ENCODE data around the gene APRT. TPM values are rescaled to one million over a fixed set of nuclear protein-coding genes. Genes with fewer than 3 reads are reported as not detected.

APRT gene
- total and polyA plus RNA-seq, 2 of the 8 experiments (the other 6 are each of a cell fraction or from before 2014, with no cell fraction given), result 221 to 267 TPM

- peaks cover 30 to 47% (median 40%) of the 10 kb centered on the region in 4 experiments for H3K36me3 ChIP-seq (ENCODE audit: control insufficient read depth in 2 of 4, insufficient read depth in 4 of 4, low read length in 3 of 4)
- DNase-seq (ENCODE audit: low read depth in 1 of 2, low spot score in 2 of 2) (no peak), FAIRE-seq (no peak)
- POLR2A ChIA-PET (ENCODE audit: partially characterized antibody), result interaction anchor here (0.7 to 1.5 kb wide), 7 partner anchors 15 to 69 kb away, joined by 3 to 5 read pairs (median 3); no protein-coding TSS in a partner anchor
- TF ChIP-seq E2F6 (IDR thresholded peaks at IDR 0.05) (no peak), SIN3A (conservative IDR thresholded peaks at IDR 0.05 in 1 of 2, IDR thresholded peaks at IDR 0.05 in 1 of 2; ENCODE audit: low read depth in 1 of 2, low read length in 2 of 2) (peak in 1 of 2 experiments; percentile 7; a peak in 1 of 4 replicates), POLR2A (IDR thresholded peaks at IDR 0.05; ENCODE audit: control extremely low read depth in 1 of 2, low read depth in 2 of 2, low read length in 2 of 2) (peak in 1 of 2 experiments; percentile 61; a peak in 1 of 3 replicates), POLR2AphosphoS5 (IDR thresholded peaks at IDR 0.05; ENCODE audit: low read depth, low read length) (peak; percentile 43; the same call in 1 of the 2 replicates)
- H3K4me1 ChIP-seq (replicated peaks in 1 of 4; ENCODE audit: control insufficient read depth in 3 of 4, insufficient read depth in 4 of 4, low read length in 3 of 4), result peaks cover 0 to 12% (median 9%) of the 10 kb centered on the region in 4 experiments; a peak in 5 of 7 replicates
- H3K27me3 ChIP-seq (replicated peaks in 1 of 4; ENCODE audit: control insufficient read depth in 3 of 4, extremely low read depth in 1 of 4, insufficient read depth in 3 of 4, low read length in 3 of 4), result no peaks in the 10 kb centered on the region
- H3K56ac ChIP-seq (replicated peaks; ENCODE audit: insufficient read length, low read depth, low read length), result no peak overlapping the region
- H4K20me1 ChIP-seq (replicated peaks in 1 of 2; ENCODE audit: control insufficient read depth in 1 of 2, insufficient read depth in 2 of 2, low read length in 2 of 2), result peaks cover 21 to 32% of the 10 kb centered on the region in 2 experiments
- H3K9ac ChIP-seq (replicated peaks in 1 of 4; ENCODE audit: extremely low read depth in 1 of 4, low read depth in 3 of 4, low read length in 3 of 4), result peak overlapping the region; percentile 66 to 88 (median 80)
- no peak overlapping the region for H3K23ac ChIP-seq (ENCODE audit: insufficient read length)
- H4K91ac ChIP-seq (replicated peaks; ENCODE audit: insufficient read length, low read length), result peak overlapping the region; percentile 73
- CTCF ChIA-PET (ENCODE audit: partially characterized antibody), result interaction anchor here (1.5 to 1.8 kb wide), 2 partner anchors 9 to 12 kb away, joined by 3 to 6 read pairs; no protein-coding TSS in a partner anchor
- no peak overlapping the region; the same call in 1 of the 2 replicates for H4K8ac ChIP-seq (ENCODE audit: extremely low read depth, insufficient read depth, low read length)
- H3K27ac ChIP-seq (ENCODE audit: low read depth, low read length), result peak overlapping the region; percentile 63; the same call in 1 of the 2 replicates
- no peak overlapping the region for H2BK15ac ChIP-seq (ENCODE audit: low read length)
- H4K5ac ChIP-seq (ENCODE audit: insufficient read length, low read depth, low read length), result no peak overlapping the region
- H3K23me2 ChIP-seq (ENCODE audit: low read depth, low read length), result peaks cover 7% of the 10 kb centered on the region; the same call in 1 of the 2 replicates
- H3K4ac ChIP-seq (replicated peaks; ENCODE audit: insufficient read length, low read depth, low read length), result no peak overlapping the region
- no peak overlapping the region for H3K14ac ChIP-seq (ENCODE audit: insufficient read length)
- H2AK5ac ChIP-seq (ENCODE audit: low read depth, low read length), result no peak overlapping the region
- H3K9me3 ChIP-seq (ENCODE audit: insufficient read depth in 2 of 2, low read depth in 1 of 2, low read length in 1 of 2), result no peaks in the 10 kb centered on the region
- H2BK120ac ChIP-seq (replicated peaks; ENCODE audit: low read depth, low read length), result no peak overlapping the region
- H2AFZ ChIP-seq (ENCODE audit: low read length), result no peak overlapping the region
- peaks cover 12% of the 10 kb centered on the region for H3K79me1 ChIP-seq (ENCODE audit: low read depth, low read length)
- peak overlapping the region; percentile 60 for H3K18ac ChIP-seq (ENCODE audit: extremely low read depth, low read length)
- WGBS, 2 experiments (ENCODE audit: extremely low coverage in 1 of 2, insufficient coverage in 1 of 2, insufficient read length in 1 of 2, insufficient replicate concordance in 2 of 2, low coverage in 1 of 2, low lambda C conversion rate in 2 of 2, missing lambda C conversion rate in 1 of 2), result 10% methylated on average over 10 of the region's 16 CpGs; no CpG with 5 or more reads in 1 of the 2 experiments
- H2BK5ac ChIP-seq (ENCODE audit: low read depth, low read length), result no peak overlapping the region; the same call in 1 of the 2 replicates
- no peak overlapping the region for H2BK12ac ChIP-seq (ENCODE audit: low read depth, low read length)
- no peak overlapping the region for H2BK20ac ChIP-seq (ENCODE audit: low read length)
- H3K79me2 ChIP-seq (ENCODE audit: control insufficient read depth in 1 of 2, insufficient read depth in 2 of 2, low read length in 2 of 2), result peaks cover 0 to 16% of the 10 kb centered on the region in 2 experiments; a peak in 2 of 4 replicates
- peak overlapping the region; percentile 87 to 95 for H3K4me2 ChIP-seq (ENCODE audit: insufficient read depth in 1 of 2, low read depth in 2 of 2, low read length in 2 of 2)
- peak overlapping the region; percentile 59 to 84 (median 80) for H3K4me3 ChIP-seq (ENCODE audit: extremely low read depth in 1 of 4, insufficient read depth in 2 of 4, low read depth in 3 of 4, low read length in 4 of 4)
These were observed 7.6 kb downstream of the APRT start for GRCh38 chr16:88804173-88804551.

All from H1 (cell line).